Neuronal stem cell (in vitro differentiated cells): ENCODE results near the gene SEPHS1.

Experiments used
- DNase-seq: peaks from one replicate; pipeline ENCODE4 v3.0.0-alpha.2; 2013; ENCODE audit warnings: low spot score
- H2AFZ ChIP-seq: one replicate; pipeline ENCODE4 v1.6.1; 2013; ENCODE audit warnings: mild to moderate bottlenecking, low read length, inconsistent platforms
- H2AK5ac ChIP-seq: 2 replicates; pipeline ENCODE4 v1.6.1; 2013; ENCODE audit warnings: low read depth, mild to moderate bottlenecking, inconsistent platforms, low read length, moderate library complexity, mixed read lengths
- H2BK120ac ChIP-seq: 2 replicates; pipeline ENCODE4 v1.6.1; 2013; ENCODE audit warnings: low read depth, mild to moderate bottlenecking, inconsistent platforms, low read length, moderate library complexity, mixed read lengths
- H2BK12ac ChIP-seq: one replicate; pipeline ENCODE4 v1.6.1; 2013; ENCODE audit warnings: low read length, inconsistent platforms
- H2BK15ac ChIP-seq: 2 replicates; pipeline ENCODE4 v1.6.1; 2013; ENCODE audit warnings: mild to moderate bottlenecking, low read length, inconsistent platforms, mixed read lengths
- H2BK5ac ChIP-seq: one replicate; pipeline ENCODE4 v1.6.1; 2013; ENCODE audit warnings: inconsistent platforms, mild to moderate bottlenecking, low read length, moderate library complexity
- H3K14ac ChIP-seq: one replicate; pipeline ENCODE4 v1.6.1; 2013; ENCODE audit warnings: low read length, inconsistent platforms
- H3K18ac ChIP-seq: 2 replicates; pipeline ENCODE4 v1.6.1; 2013; ENCODE audit warnings: low read length, inconsistent platforms
- H3K23ac ChIP-seq: 2 replicates; pipeline ENCODE4 v1.6.1; 2013; ENCODE audit warnings: low read depth, mild to moderate bottlenecking, mixed read lengths, low read length, inconsistent platforms; ENCODE audit not compliant: poor library complexity
- H3K27ac ChIP-seq: replicated peaks from 3 replicates; pipeline ENCODE4 v1.5.1; 2013; ENCODE audit warnings: low read length, inconsistent platforms
- H3K27me3 ChIP-seq, 3 experiments: 2 replicates each; pipeline ENCODE4 v1.6.1; 2013; ENCODE audit warnings: low read length in 3 of 3, mild to moderate bottlenecking in 2 of 3, inconsistent platforms in 1 of 3, low read depth in 1 of 3, mixed read lengths in 1 of 3, moderate library complexity in 1 of 3; ENCODE audit not compliant: control insufficient read depth in 3 of 3, insufficient read depth in 3 of 3
- H3K36me3 ChIP-seq, 2 donors: replicated peaks in 1 of 2; 2 replicates each; pipeline ENCODE4 v1.6.1; 2013; ENCODE audit warnings: low read length in 2 of 2; ENCODE audit not compliant: control insufficient read depth in 2 of 2, insufficient read depth in 2 of 2
- H3K4ac ChIP-seq: 2 replicates; pipeline ENCODE4 v1.6.1; 2013; ENCODE audit warnings: inconsistent platforms, mild to moderate bottlenecking, low read length, moderate library complexity
- H3K4me1 ChIP-seq, 2 donors: 1 replicate in 1 of 2; 2 replicates in 1 of 2; pipeline ENCODE4 v1.6.1; 2013; ENCODE audit warnings: low read length in 2 of 2, low read depth in 1 of 2; ENCODE audit not compliant: control insufficient read depth in 2 of 2, insufficient read depth in 1 of 2
- H3K4me2 ChIP-seq: one replicate; pipeline ENCODE4 v1.6.1; 2013; ENCODE audit warnings: mild to moderate bottlenecking, low read length, inconsistent platforms; ENCODE audit not compliant: insufficient read depth, poor library complexity, severe bottlenecking
- H3K4me3 ChIP-seq, 2 donors: 2 replicates each; pipeline ENCODE4 v1.5.1; 2013; ENCODE audit warnings: low read length in 2 of 2, mild to moderate bottlenecking in 2 of 2, inconsistent platforms in 1 of 2, moderate library complexity in 1 of 2
- H3K79me1 ChIP-seq: one replicate; pipeline ENCODE4 v1.6.1; 2013; ENCODE audit warnings: low read depth, mild to moderate bottlenecking, inconsistent platforms, low read length, moderate library complexity
- H3K9ac ChIP-seq: one replicate; pipeline ENCODE4 v1.6.1; 2013; ENCODE audit warnings: mild to moderate bottlenecking, low read depth, low read length, inconsistent platforms; ENCODE audit not compliant: poor library complexity
- H3K9me3 ChIP-seq, 2 donors: replicated peaks in 1 of 2; 2 replicates each; pipeline versions ENCODE3 to v1.6.1; 2013; ENCODE audit warnings: low read length in 2 of 2, mild to moderate bottlenecking in 2 of 2, inconsistent platforms in 1 of 2, low read depth in 1 of 2, mixed read lengths in 1 of 2, moderate library complexity in 1 of 2; ENCODE audit not compliant: control insufficient read depth in 2 of 2, insufficient read depth in 1 of 2
- H4K8ac ChIP-seq: one replicate; pipeline ENCODE4 v1.6.1; 2013; ENCODE audit warnings: low read depth, mild to moderate bottlenecking, inconsistent platforms, low read length, moderate library complexity
- H4K91ac ChIP-seq: one replicate; pipeline ENCODE4 v1.6.1; 2013; ENCODE audit warnings: low read length, low read depth, mild to moderate bottlenecking, inconsistent platforms; ENCODE audit not compliant: poor library complexity
- WGBS, 2 donors: extraction: QIAGEN DNeasy Blood & Tissue Kit; methylation state at CpG; one replicate each; pipeline ENCODE4 v1.1.7; 2013; ENCODE audit warnings: missing lambda C conversion rate in 2 of 2, mixed read lengths in 1 of 2; ENCODE audit not compliant: insufficient read length in 2 of 2, insufficient replicate concordance in 1 of 2; ENCODE audit errors: extremely low coverage in 2 of 2; 5-methylcytosine and 5-hydroxymethylcytosine counted together

The SEPHS1 gene

GRCh38 chr10:13365243-13365642, 17.1 kb upstream of the SEPHS1 start:
- WGBS, 2 donors = no CpG with 5 or more reads among the region's 5 CpGs
- Histone ChIP-seq H4K8ac (no peak overlapping the region), H3K4ac (no peak overlapping the region), H3K79me1 (no peaks in the 10 kb centered on the region), H3K14ac (no peak overlapping the region), H2BK5ac (no peak overlapping the region), H3K27me3 (no peaks in the 10 kb centered on the region), H3K27ac (no peak overlapping the region), H2BK15ac (no peak overlapping the region), H3K18ac (no peak overlapping the region), H2BK12ac (no peak overlapping the region), H2AK5ac (no peak overlapping the region), H3K23ac (no peak overlapping the region), H2AFZ (no peak overlapping the region), H3K36me3 (no peaks in the 10 kb centered on the region), H3K4me3 (no peak overlapping the region), H3K9ac (no peak overlapping the region), H3K4me1 (no peaks in the 10 kb centered on the region), H4K91ac (no peak overlapping the region), H3K4me2 (no peak overlapping the region), H3K9me3 (no peaks in the 10 kb centered on the region), H2BK120ac (no peak overlapping the region)
- no peak for DNase-seq

DNA sequence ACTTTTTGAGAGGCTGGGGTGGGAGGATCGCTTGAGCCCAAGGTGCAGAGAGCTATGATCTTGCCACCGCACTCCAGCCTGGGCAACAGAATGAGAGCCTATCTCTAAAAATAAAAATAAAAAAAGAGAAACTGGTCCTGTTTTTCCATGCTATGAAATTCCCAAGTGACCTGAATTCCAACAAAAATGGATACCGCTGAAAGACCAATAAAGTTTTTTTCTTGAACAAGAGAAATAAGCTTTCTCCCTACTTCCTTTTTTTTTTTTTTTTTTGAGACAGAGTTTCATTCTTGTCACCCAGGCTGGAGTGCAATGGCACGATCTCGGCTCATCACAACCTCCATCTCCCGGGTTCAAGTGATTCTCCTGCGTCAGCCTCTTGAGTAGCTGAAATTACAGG, 12.5 kb upstream of the SEPHS1 start:
- Histone ChIP-seq H2BK12ac (no peak overlapping the region), H3K9me3 (no peaks in the 10 kb centered on the region), H3K23ac (no peak overlapping the region), H2BK15ac (no peak overlapping the region), H3K4ac (no peak overlapping the region), H3K9ac (no peak overlapping the region), H3K4me2 (no peak overlapping the region), H2BK5ac (no peak overlapping the region), H3K79me1 (no peaks in the 10 kb centered on the region), H3K27ac (no peak overlapping the region), H4K91ac (no peak overlapping the region), H2AFZ (no peak overlapping the region), H2BK120ac (no peak overlapping the region), H3K4me3 (no peak overlapping the region), H3K14ac (no peak overlapping the region), H3K27me3 (peaks cover 0 to 3% (median 0%) of the 10 kb centered on the region in 3 experiments), H3K4me1 (no peaks in the 10 kb centered on the region), H3K18ac (no peak overlapping the region), H2AK5ac (no peak overlapping the region), H3K36me3 (no peaks in the 10 kb centered on the region), H4K8ac (no peak overlapping the region)
- no peak for DNase-seq
- WGBS, 2 donors = no CpG with 5 or more reads among the region's 7 CpGs

DNA sequence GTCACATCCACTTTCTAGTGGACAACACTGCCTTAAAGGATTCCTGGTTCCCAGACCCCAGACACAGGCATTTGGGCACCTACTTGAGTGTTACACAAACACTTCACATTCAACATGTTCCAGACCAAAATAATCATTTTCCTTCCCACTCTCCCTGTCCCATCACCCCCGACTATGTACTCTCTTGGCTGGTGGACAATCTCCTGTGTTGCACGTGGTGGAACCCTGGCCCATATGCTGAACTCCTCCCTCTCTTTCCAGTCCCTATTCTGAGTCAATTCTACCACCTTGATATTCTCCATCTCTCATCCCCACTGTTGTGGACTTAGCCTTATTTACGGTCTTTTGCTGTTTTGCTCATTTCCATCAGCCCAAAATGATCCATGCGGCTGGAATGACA, 8.3 kb upstream of the SEPHS1 start:
- Histone ChIP-seq H2BK12ac (no peak overlapping the region), H3K36me3 (no peaks in the 10 kb centered on the region), H2BK5ac (no peak overlapping the region), H3K23ac (no peak overlapping the region), H4K8ac (no peak overlapping the region), H3K4me3 (no peak overlapping the region), H3K9ac (no peak overlapping the region), H3K4ac (no peak overlapping the region), H2AFZ (no peak overlapping the region), H2AK5ac (no peak overlapping the region), H3K18ac (no peak overlapping the region), H4K91ac (no peak overlapping the region), H3K14ac (no peak overlapping the region), H3K27me3 (peaks cover 4 to 11% (median 7%) of the 10 kb centered on the region in 3 experiments), H3K4me2 (no peak overlapping the region), H3K4me1 (peaks cover 0 to 3% of the 10 kb centered on the region in 2 donors), H2BK120ac (no peak overlapping the region), H3K79me1 (no peaks in the 10 kb centered on the region), H3K27ac (no peak overlapping the region), H3K9me3 (no peaks in the 10 kb centered on the region), H2BK15ac (no peak overlapping the region)
- DNase-seq = no peak
- WGBS, 2 donors = no CpG with 5 or more reads among the region's 4 CpGs

DNA sequence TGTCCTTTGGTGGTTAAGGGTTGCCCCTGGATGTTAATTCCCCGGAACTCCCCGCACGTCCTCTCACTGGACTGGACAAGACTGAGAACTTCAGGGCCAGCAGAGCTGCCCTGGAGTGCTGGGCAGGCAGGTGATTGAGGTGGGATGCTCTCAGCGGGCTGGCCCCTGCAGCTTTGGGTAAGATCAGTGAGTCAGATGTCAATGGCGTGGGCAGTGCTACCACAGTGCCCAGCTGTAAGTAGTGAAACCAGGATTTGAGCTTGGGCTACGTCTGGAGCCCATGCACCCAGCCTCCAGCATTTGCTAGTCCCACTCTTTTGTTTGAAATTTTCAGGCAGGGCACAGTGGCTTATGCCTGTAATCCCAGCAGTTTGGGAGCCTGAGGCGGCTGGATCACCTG, 6.7 kb upstream of the SEPHS1 start:
- H3K4me2 ChIP-seq = no peak overlapping the region
- WGBS, 2 donors = no CpG with 5 or more reads among the region's 7 CpGs
- H2AFZ ChIP-seq = no peak overlapping the region

More for the DNA sequence above, 6.7 kb upstream of the SEPHS1 start:
- Histone ChIP-seq H3K36me3 (no peaks in the 10 kb centered on the region), H3K4ac (no peak overlapping the region), H3K18ac (no peak overlapping the region), H3K4me1 (peaks cover 5 to 10% of the 10 kb centered on the region in 2 donors), H3K4me3 (no peak overlapping the region), H4K91ac (no peak overlapping the region), H2AK5ac (no peak overlapping the region), H3K79me1 (no peaks in the 10 kb centered on the region), H2BK12ac (no peak overlapping the region), H2BK5ac (no peak overlapping the region), H3K14ac (no peak overlapping the region), H3K27me3 (peaks cover 4 to 27% (median 7%) of the 10 kb centered on the region in 3 experiments), H3K9me3 (no peaks in the 10 kb centered on the region), H3K9ac (no peak overlapping the region), H2BK120ac (no peak overlapping the region), H3K23ac (no peak overlapping the region), H2BK15ac (no peak overlapping the region), H3K27ac (no peak overlapping the region), H4K8ac (no peak overlapping the region)
- no peak for DNase-seq
